Neural cell (in vitro differentiated cells): ENCODE data around the gene MAP7D1.

Experiments used
- POLR2AphosphoS5 ChIP-seq: IDR thresholded peaks from 2 replicates; pipeline ENCODE4 v1.6.1; 2012
- RAD21 ChIP-seq: fragments of 450-650 bp; conservative IDR thresholded peaks from 2 replicates; pipeline ENCODE4 v1.6.1; 2014; ENCODE audit warnings: antibody characterized with exemption, mild to moderate bottlenecking, moderate library complexity
- REST ChIP-seq: IDR thresholded peaks from 2 replicates; pipeline ENCODE4 v1.6.1; 2012; ENCODE audit warnings: borderline replicate concordance
- TAF1 ChIP-seq: IDR thresholded peaks from 2 replicates; pipeline ENCODE4 v1.6.1; 2012; ENCODE audit warnings: low read depth

- no peak for TF ChIP-seq TAF1
- TF ChIP-seq RAD21, result no peak
- TF ChIP-seq POLR2AphosphoS5, result no peak
- TF ChIP-seq REST, result no peak
These were observed 69.4 kb downstream of the MAP7D1 start for GRCh38 chr1:36225283-36225899.
